ENCODE measurements around the gene CTIF. TPM values are rescaled to one million over a fixed set of nuclear protein-coding genes. Genes with fewer than 3 reads are reported as not detected.

Gene CTIF
- total and polyA plus RNA-seq, 12 donors: 20.5 to 159 (median 57.0) TPM

- Histone ChIP-seq H3K27me3 (no peaks in the 10 kb centered on the region), H3K27ac (no peak overlapping the region), H3K4me1 (replicated peaks in 1 of 2) (peaks cover 3 to 10% of the 10 kb centered on the region in 2 donors), H3K4me3 (no peak overlapping the region), H3K36me3 (replicated peaks in 1 of 2) (peaks cover 0 to 17% of the 10 kb centered on the region in 2 donors), H3K9me3 (replicated peaks in 1 of 3) (no peaks in the 10 kb centered on the region)
- TF ChIP-seq CTCF (IDR thresholded peaks at IDR 0.05) (no peak), POLR2A (IDR thresholded peaks at IDR 0.05) (no peak)
- WGBS, 4 donors: 76 to 87% (median 83%) methylated on average over 6 of the region's 6 CpGs
- intact Hi-C loops (cut with DNase I): no loop called here
- DNase-seq: no peak
Observed at GRCh38 chr18:48765053-48765452, 226.2 kb downstream of the CTIF start.

- no peak for TF ChIP-seq CTCF (IDR thresholded peaks at IDR 0.05)
- TF ChIP-seq POLR2A (IDR thresholded peaks at IDR 0.05): no peak
Observed at GRCh38 chr18:48766026-48766425, 227.2 kb downstream of the CTIF start.

GRCh38 chr18:48766487-48766886 is 227.7 kb downstream of the CTIF start:
- H3K4me1 ChIP-seq (replicated peaks in 1 of 2): no peaks in the 10 kb centered on the region

More at GRCh38 chr18:48766026-48766425, 227.2 kb downstream of the CTIF start:
- Histone ChIP-seq H3K4me3 (no peak overlapping the region), H3K4me1 (replicated peaks in 1 of 2) (peaks cover 0 to 1% of the 10 kb centered on the region in 2 donors), H3K9me3 (replicated peaks in 1 of 3) (no peaks in the 10 kb centered on the region), H3K36me3 (replicated peaks in 1 of 2) (peaks cover 0 to 18% of the 10 kb centered on the region in 2 donors), H3K27ac (no peak overlapping the region), H3K27me3 (no peaks in the 10 kb centered on the region)
- WGBS, 4 donors: 85 to 89% (median 88%) methylated on average over 4 of the region's 4 CpGs
- intact Hi-C loops (cut with DNase I): no loop called here
- DNase-seq: no peak

GRCh38 chr18:48767090-48767690 is 228.4 kb downstream of the CTIF start:
- Histone ChIP-seq H3K36me3 (replicated peaks in 1 of 2) (peaks cover 0 to 10% of the 10 kb centered on the region in 2 donors), H3K9me3 (replicated peaks in 1 of 3) (no peaks in the 10 kb centered on the region), H3K27ac (no peak overlapping the region), H3K4me3 (no peak overlapping the region), H3K27me3 (no peaks in the 10 kb centered on the region), H3K4me1 (replicated peaks in 1 of 2) (no peaks in the 10 kb centered on the region)
- TF ChIP-seq CTCF (IDR thresholded peaks at IDR 0.05) (no peak), POLR2A (IDR thresholded peaks at IDR 0.05) (no peak)
- intact Hi-C loops (cut with DNase I): no loop called here
- WGBS, 4 donors: 72 to 81% (median 78%) methylated on average over 10 of the region's 10 CpGs
- no peak for DNase-seq

More at GRCh38 chr18:48766487-48766886, 227.7 kb downstream of the CTIF start:
- WGBS, 4 donors: 89 to 97% (median 94%) methylated on average over 9 to 10 of the region's 10 CpGs
- intact Hi-C loops (cut with DNase I): no loop called here
- no peak for TF ChIP-seq POLR2A (IDR thresholded peaks at IDR 0.05)
- Histone ChIP-seq H3K36me3 (replicated peaks in 1 of 2) (peaks cover 0 to 15% of the 10 kb centered on the region in 2 donors), H3K27me3 (no peaks in the 10 kb centered on the region), H3K4me3 (no peak overlapping the region), H3K27ac (no peak overlapping the region), H3K9me3 (replicated peaks in 1 of 3) (no peaks in the 10 kb centered on the region)
- DNase-seq: no peak
